Measurements from ENCODE around the gene PLAGL2. TPM values are rescaled to one million over a fixed set of nuclear protein-coding genes. Genes with fewer than 3 reads are reported as not detected.
"Not testable (repeated sequence)": the region's sequence is repeated elsewhere in the genome, so short reads cannot be mapped to it uniquely, and the experiment has no call there.

PLAGL2 gene
- total RNA-seq, 1 donor from 2014 or later: 17.6 TPM

DNA sequence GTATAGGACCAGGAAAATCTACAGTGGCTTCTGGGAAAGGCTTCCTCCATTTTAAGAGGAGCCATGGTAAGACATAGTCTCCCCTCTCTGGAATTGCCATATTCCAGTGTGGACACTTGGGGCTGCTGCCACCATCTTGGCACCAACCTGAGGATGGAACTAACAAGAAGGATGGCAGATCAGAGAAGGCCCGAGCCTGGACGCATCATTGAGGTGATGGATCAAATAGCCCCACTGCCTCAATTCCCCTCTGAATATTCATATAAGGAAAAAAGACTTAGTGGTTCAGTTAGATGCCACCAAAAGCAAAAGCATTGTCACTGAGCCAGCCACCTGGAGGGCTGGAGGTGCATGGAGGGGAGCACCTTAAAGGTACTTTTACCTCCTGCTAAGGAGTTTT, 25.9 kb downstream of the PLAGL2 start:
- TF ChIP-seq CTCF (IDR thresholded peaks at IDR 0.05): no peak
- H3K4me1 ChIP-seq: no peaks in the 10 kb centered on the region
- no peak overlapping the region for H3K4me3 ChIP-seq
- no peak overlapping the region for H3K27ac ChIP-seq
- no peaks in the 10 kb centered on the region for H3K36me3 ChIP-seq
- no peak for DNase-seq
- intact Hi-C loops (cut with DNase I): no loop called here
- ATAC-seq: no peak
- H3K9me3 ChIP-seq: no peaks in the 10 kb centered on the region
- no peaks in the 10 kb centered on the region for H3K27me3 ChIP-seq (ENCODE audit: low read depth)

DNA sequence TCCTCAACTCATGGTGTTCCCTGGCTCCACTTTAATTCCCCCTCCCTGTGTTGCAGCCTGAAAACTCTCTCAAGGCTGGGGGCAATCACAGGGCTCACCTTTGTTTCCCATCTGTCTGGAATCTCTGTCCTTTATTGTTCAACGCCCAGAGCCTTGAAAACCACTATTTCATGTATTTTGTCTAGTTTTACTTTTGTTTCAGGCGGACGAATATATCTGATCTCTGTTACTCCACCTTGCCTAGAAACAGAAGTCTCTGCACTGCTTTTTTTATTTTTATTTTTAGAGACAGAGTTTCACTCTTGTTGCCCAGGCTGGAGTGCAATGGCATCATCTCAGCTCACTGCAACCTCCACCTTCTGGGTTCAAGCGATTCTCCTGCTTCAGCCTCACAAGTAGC, 27.6 kb downstream of the PLAGL2 start:
- Histone ChIP-seq H3K9me3 (no peaks in the 10 kb centered on the region), H3K36me3 (no peaks in the 10 kb centered on the region), H3K27ac (no peak overlapping the region), H3K4me3 (no peak overlapping the region), H3K4me1 (no peaks in the 10 kb centered on the region), H3K27me3 (ENCODE audit: low read depth) (no peaks in the 10 kb centered on the region)
- TF ChIP-seq CTCF (IDR thresholded peaks at IDR 0.05): no peak
- intact Hi-C loops (cut with DNase I): no loop called here
- DNase-seq: no peak
- ATAC-seq: no peak

DNA sequence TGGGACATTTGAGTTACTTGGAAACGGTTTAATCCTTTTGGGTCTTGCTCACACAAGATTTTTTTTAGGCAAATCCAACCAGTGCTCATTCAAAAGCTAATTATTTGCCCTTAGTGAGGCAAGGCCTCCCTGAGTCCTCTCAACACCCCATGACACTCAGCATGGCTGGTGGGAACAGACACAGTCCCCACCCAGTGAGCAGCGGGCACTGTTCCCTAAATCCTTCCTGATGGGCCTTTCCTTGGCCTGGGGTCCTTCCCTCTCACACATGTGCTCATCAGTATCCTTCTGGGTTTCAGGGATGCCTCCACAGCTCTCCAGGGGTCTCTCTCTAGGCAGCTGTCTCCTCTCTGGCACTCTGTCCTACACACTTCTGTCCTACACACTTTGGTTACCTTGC, 28.0 kb downstream of the PLAGL2 start:
- Histone ChIP-seq H3K36me3 (no peaks in the 10 kb centered on the region), H3K27ac (no peak overlapping the region), H3K27me3 (ENCODE audit: low read depth) (no peaks in the 10 kb centered on the region), H3K4me1 (no peaks in the 10 kb centered on the region), H3K4me3 (no peak overlapping the region), H3K9me3 (no peaks in the 10 kb centered on the region)
- ATAC-seq (no peak), DNase-seq (no peak)
- intact Hi-C loops (cut with DNase I): no loop called here
- no peak for TF ChIP-seq CTCF (IDR thresholded peaks at IDR 0.05)

GRCh38 chr20:32177696-32178095, 29.8 kb downstream of the PLAGL2 start:
- H3K27ac ChIP-seq; ATAC-seq; H3K4me1 ChIP-seq; DNase-seq; intact Hi-C loops (cut with DNase I); H3K9me3 ChIP-seq; H3K4me3 ChIP-seq; H3K36me3 ChIP-seq; H3K27me3 ChIP-seq (ENCODE audit: low read depth): not testable (repeated sequence)

GRCh38 chr20:32168184-32168910, 39.2 kb downstream of the PLAGL2 start:
- H3K27me3 ChIP-seq (ENCODE audit: low read depth): no peaks in the 10 kb centered on the region
- no peak for TF ChIP-seq CTCF (IDR thresholded peaks at IDR 0.05)
- H3K27ac ChIP-seq: no peak overlapping the region
- intact Hi-C loops (cut with DNase I): no loop called here
- peaks cover 41% of the 10 kb centered on the region for H3K36me3 ChIP-seq
- no peak for DNase-seq
- peak in 1 of 2 donors; percentile 21 for ATAC-seq
- no peak overlapping the region for H3K4me3 ChIP-seq
- H3K4me1 ChIP-seq: no peaks in the 10 kb centered on the region
- no peaks in the 10 kb centered on the region for H3K9me3 ChIP-seq

GRCh38 chr20:32167552-32167951, 40.0 kb downstream of the PLAGL2 start:
- Histone ChIP-seq H3K9me3 (no peaks in the 10 kb centered on the region), H3K27me3 (ENCODE audit: low read depth) (no peaks in the 10 kb centered on the region), H3K4me1 (no peaks in the 10 kb centered on the region), H3K27ac (no peak overlapping the region), H3K36me3 (peaks cover 49% of the 10 kb centered on the region), H3K4me3 (no peak overlapping the region)
- intact Hi-C loops (cut with DNase I): no loop called here
- no peak for TF ChIP-seq CTCF (IDR thresholded peaks at IDR 0.05)
- ATAC-seq: no peak
- no peak for DNase-seq
